Gastroesophageal sphincter (tissue), 3 donors: ENCODE results near the gene RAP1GAP2.

ENCODE experiments used
- CTCF ChIP-seq, 4 experiments: fragments of 200-600 bp in 2 of 4; fragments of 450-650 bp in 2 of 4; sonication (generic) in 1 of 4; IDR thresholded peaks; one replicate each; pipeline ENCODE4 v1.5.1; 2017 to 2019; ENCODE audit warnings: antibody characterized with exemption in 4 of 4, mild to moderate bottlenecking in 2 of 4, moderate library complexity in 2 of 4
- EP300 ChIP-seq: sonication (generic); formaldehyde crosslinking; IDR thresholded peaks from one replicate; pipeline ENCODE4 v1.6.1; 2017; ENCODE audit warnings: antibody characterized with exemption, mild to moderate bottlenecking
- POLR2A ChIP-seq, 2 donors: fragments of 450-650 bp; IDR thresholded peaks; one replicate each; pipeline ENCODE4 v1.6.1; 2017; ENCODE audit warnings: antibody characterized with exemption in 2 of 2, mild to moderate bottlenecking in 2 of 2, moderate library complexity in 1 of 2
- POLR2AphosphoS5 ChIP-seq: sonication (generic); formaldehyde crosslinking; IDR thresholded peaks from one replicate; pipeline ENCODE4 v1.6.1; 2017; ENCODE audit warnings: antibody characterized with exemption

GRCh38 chr17:2936351-2936750 is 140.1 kb downstream of the RAP1GAP2 start:
- TF ChIP-seq CTCF (IDR thresholded peaks at IDR 0.05) (no peak), POLR2AphosphoS5 (no peak), EP300 (no peak), POLR2A (IDR thresholded peaks at IDR 0.05) (no peak)
